ENCODE results near the gene EYS.
A peak's percentile ranks its signal among the peaks of the same experiment; 100 is the strongest.

EYS gene

GRCh38 chr6:64489763-64490162 is 1217.3 kb downstream of the EYS start:
- ATAC-seq: peak; percentile 62; the same call in 2 of the 3 replicates
- TF ChIP-seq RARB (CRISPR knock-in tag; IDR thresholded peaks at IDR 0.05) (0 out of 2 replicates have a peak, but pooled peaks have one; percentile 38), TOX (CRISPR knock-in tag; IDR thresholded peaks at IDR 0.05; ENCODE audit: borderline replicate concordance) (peak; percentile 83; the same call in 1 of the 2 replicates), ISL1 (CRISPR knock-in tag; IDR thresholded peaks at IDR 0.05) (peak; percentile 79), PATZ1 (CRISPR knock-in tag; IDR thresholded peaks at IDR 0.05; ENCODE audit: borderline replicate concordance) (no peak), ZC3H10 (CRISPR knock-in tag; IDR thresholded peaks at IDR 0.05) (peak; percentile 75)

GRCh38 chr6:64486578-64487351 is 1220.3 kb downstream of the EYS start:
- ATAC-seq: no peak
- TF ChIP-seq POU6F1 (CRISPR knock-in tag; IDR thresholded peaks at IDR 0.05; ENCODE audit: borderline replicate concordance, low read depth): no peak

- TF ChIP-seq CREB5 (CRISPR knock-in tag; IDR thresholded peaks at IDR 0.05; ENCODE audit: low read depth): no peak
- TF ChIP-seq ESRRG (CRISPR knock-in tag; IDR thresholded peaks at IDR 0.05): no peak
- TF ChIP-seq SNAI2 (CRISPR knock-in tag; IDR thresholded peaks at IDR 0.05): no peak
- no peak for TF ChIP-seq BACH2 (CRISPR knock-in tag; IDR thresholded peaks at IDR 0.05; ENCODE audit: borderline replicate concordance)
- TF ChIP-seq GLIS3 (CRISPR knock-in tag; IDR thresholded peaks at IDR 0.05): no peak
- TF ChIP-seq TOX (CRISPR knock-in tag; IDR thresholded peaks at IDR 0.05; ENCODE audit: borderline replicate concordance): no peak
- no peak for TF ChIP-seq ARNTL (CRISPR knock-in tag; IDR thresholded peaks at IDR 0.05; ENCODE audit: borderline replicate concordance, low read depth)
- TF ChIP-seq TSHZ2 (CRISPR knock-in tag; IDR thresholded peaks at IDR 0.05): no peak
- TF ChIP-seq PPARA (CRISPR knock-in tag; IDR thresholded peaks at IDR 0.05; ENCODE audit: borderline replicate concordance): no peak
- TF ChIP-seq RARB (CRISPR knock-in tag; IDR thresholded peaks at IDR 0.05): no peak
- no peak for TF ChIP-seq POU6F1 (CRISPR knock-in tag; IDR thresholded peaks at IDR 0.05; ENCODE audit: borderline replicate concordance, low read depth)
- TF ChIP-seq ISL1 (CRISPR knock-in tag; IDR thresholded peaks at IDR 0.05): no peak
- no peak for TF ChIP-seq OSR1 (CRISPR knock-in tag; IDR thresholded peaks at IDR 0.05)
- TF ChIP-seq CSDC2 (CRISPR knock-in tag; IDR thresholded peaks at IDR 0.05): no peak
- TF ChIP-seq ZFP30 (CRISPR knock-in tag; IDR thresholded peaks at IDR 0.05): no peak
- no peak for TF ChIP-seq ZFP3 (CRISPR knock-in tag; IDR thresholded peaks at IDR 0.05)
- no peak for TF ChIP-seq ZNF70 (CRISPR knock-in tag; IDR thresholded peaks at IDR 0.05)
- TF ChIP-seq ZNF8 (CRISPR knock-in tag; IDR thresholded peaks at IDR 0.05): no peak
- no peak for TF ChIP-seq TCF4 (CRISPR knock-in tag; IDR thresholded peaks at IDR 0.05; ENCODE audit: borderline replicate concordance)
- no peak for ATAC-seq
These were observed 1223.0 kb downstream of the EYS start for GRCh38 chr6:64483956-64484499.

Measured in SK-N-SH treated with all-trans-retinoic acid at 6 μM for 48 hours (cell line).